GM10248 (cell line): Measurements from ENCODE around the gene MAIP1.

Experiments
- CTCF ChIA-PET: fragments of 300-600 bp; sonication (Branson Sonifier 250); formaldehyde crosslinking; extraction: SDS; loops from one replicate; lab custom pipeline; 2021; ENCODE audit warnings: antibody characterized with exemption; lab: Yijun Ruan, JAX
- POLR2A ChIA-PET: fragments of 350-650 bp; sonication (Branson Sonifier 250); formaldehyde crosslinking; extraction: SDS; loops from one replicate; lab custom pipeline; 2020; ENCODE audit warnings: antibody characterized with exemption; lab: Yijun Ruan, JAX
- DNase-seq: peaks from one replicate; pipeline ENCODE4 v3.0.0; 2012; ENCODE audit errors: extremely low spot score
- TF ChIP-seq, protein P1 (sequence below): IDR thresholded peaks from 2 replicates; pipeline ENCODE4 v1.5.1; 2012; ENCODE audit warnings: mild to moderate bottlenecking, low read depth; ENCODE audit errors: extremely low read depth, missing control alignments, control extremely low read depth

The MAIP1 gene

DNA sequence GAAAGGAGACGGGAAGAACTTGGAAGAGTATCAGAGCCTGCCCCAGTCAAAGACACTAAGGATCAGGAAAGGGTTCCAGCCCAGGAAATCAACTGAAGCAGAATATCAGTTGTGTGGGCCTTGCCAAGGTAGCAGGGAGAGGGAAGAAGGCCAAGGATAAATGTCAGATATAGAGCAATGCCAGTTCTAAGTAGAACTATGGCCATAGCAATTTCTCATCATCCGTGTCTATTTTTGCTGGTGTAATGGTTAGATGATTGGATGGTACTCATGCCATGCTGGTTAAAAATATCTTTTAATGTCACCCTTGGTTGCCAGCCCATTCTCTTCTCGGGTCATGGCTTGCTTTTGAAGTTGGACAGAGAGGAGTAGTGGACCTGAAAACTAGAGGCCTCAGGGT is 41.9 kb downstream of the MAIP1 start:
- POLR2A ChIA-PET = no interaction called here
- TF ChIP-seq, protein P1, sequence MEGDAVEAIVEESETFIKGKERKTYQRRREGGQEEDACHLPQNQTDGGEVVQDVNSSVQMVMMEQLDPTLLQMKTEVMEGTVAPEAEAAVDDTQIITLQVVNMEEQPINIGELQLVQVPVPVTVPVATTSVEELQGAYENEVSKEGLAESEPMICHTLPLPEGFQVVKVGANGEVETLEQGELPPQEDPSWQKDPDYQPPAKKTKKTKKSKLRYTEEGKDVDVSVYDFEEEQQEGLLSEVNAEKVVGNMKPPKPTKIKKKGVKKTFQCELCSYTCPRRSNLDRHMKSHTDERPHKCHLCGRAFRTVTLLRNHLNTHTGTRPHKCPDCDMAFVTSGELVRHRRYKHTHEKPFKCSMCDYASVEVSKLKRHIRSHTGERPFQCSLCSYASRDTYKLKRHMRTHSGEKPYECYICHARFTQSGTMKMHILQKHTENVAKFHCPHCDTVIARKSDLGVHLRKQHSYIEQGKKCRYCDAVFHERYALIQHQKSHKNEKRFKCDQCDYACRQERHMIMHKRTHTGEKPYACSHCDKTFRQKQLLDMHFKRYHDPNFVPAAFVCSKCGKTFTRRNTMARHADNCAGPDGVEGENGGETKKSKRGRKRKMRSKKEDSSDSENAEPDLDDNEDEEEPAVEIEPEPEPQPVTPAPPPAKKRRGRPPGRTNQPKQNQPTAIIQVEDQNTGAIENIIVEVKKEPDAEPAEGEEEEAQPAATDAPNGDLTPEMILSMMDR = no peak
- DNase-seq = no peak
- CTCF ChIA-PET = no interaction called here

DNA sequence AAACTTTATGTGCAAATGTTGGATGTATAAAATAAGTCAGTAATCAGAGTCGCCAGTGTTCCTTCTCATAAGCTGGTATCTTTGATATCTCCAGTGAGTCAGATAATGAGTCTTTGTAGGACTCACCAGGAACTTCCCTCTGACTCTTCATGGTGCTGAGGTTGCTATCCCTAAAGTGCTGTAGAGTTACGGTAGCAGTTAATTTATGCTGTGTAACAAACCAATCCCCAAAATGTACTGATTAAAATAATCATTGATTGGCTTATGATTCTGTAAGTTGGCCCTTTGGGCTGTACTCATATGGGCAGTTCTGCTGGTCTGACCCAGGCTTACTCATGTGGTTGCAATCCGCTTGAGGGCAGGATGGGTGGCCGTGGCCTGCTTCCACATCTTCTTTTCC is 43.8 kb downstream of the MAIP1 start:
- TF ChIP-seq, protein P1 = no peak
- ChIA-PET POLR2A (no interaction called here), CTCF (interaction anchor here (0.9 kb wide), 1 partner anchor 14 kb away, joined by 3 read pairs; no protein-coding TSS in a partner anchor)
- no peak for DNase-seq

DNA sequence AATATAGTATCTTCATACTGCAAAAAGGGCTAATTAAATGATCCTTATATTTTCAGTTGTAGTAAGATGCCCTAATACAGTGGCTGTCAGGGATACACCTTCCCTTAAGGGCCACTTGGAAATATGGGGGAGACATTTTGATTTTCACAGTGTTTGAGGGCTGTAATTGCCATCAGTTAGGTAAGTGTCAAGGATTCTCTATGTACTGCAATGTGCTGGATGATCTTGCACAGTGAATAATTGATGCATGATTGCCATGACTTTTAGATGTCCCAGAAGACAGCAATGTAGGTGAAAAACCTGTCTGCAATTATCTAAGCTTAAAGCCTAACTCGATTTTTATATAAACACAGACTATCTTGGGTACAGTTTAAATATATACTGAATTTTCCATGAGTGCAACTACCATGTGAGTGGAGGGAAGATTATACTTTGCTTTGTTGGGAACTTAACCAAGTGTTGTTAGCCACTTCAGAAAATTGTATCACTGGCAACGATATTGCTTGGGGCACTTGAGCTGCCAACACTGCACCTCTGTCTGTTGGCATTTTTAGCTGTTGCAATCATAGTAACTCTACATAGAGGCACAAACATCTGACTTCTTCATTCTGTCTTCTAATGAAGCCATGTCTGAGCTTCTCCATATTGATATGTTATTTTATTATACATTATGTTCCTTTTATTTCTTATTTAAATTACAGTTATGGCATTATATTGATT is 45.2 kb downstream of the MAIP1 start:
- POLR2A ChIA-PET = no interaction called here
- DNase-seq = no peak

DNA sequence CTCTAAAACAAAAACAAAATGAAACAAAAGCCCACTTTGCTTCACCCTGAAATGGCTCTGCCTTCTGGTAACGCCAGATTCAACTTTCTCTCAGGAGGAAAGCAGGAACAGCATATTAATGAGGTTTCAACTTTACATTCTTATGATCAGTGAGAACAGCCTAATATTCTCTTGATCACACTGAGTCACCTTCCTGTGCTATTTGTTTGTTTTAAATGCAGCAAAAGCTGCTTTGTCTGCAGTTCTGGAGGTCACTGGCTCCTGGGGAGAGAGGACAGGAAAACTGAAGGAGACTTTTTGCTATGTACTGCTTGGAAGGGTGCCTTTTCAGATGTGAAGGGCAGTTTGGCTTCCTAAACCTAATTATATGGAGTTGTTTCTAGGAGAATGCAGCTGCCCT is 48.1 kb downstream of the MAIP1 start:
- ChIA-PET POLR2A (no interaction called here), CTCF (interaction anchor here (1.6 kb wide), 1 partner anchor 10 kb away, joined by 3 read pairs; no protein-coding TSS in a partner anchor)

More for the DNA sequence above, 45.2 kb downstream of the MAIP1 start:
- TF ChIP-seq, protein P1 = no peak
- CTCF ChIA-PET = no interaction called here

DNA sequence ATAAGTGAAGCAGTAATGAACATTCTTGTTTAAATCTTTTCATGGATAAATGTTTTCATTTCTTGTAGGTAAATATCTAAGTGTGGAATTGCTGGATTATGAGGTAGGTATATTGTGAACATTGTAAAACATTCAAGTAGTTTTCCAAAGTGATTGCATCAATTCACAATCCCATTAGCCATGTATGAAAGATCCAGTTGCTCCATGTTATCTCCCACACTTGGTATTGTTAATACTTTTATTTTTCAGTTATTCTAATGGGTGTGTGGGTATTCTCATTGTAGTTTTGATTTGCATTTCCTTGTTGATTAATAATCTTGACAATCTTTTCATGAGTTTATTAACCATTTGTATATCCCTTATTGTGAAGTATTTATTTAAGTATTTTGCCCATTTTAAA is 50.3 kb downstream of the MAIP1 start:
- TF ChIP-seq, protein P1 = no peak
- ChIA-PET CTCF (no interaction called here), POLR2A (no interaction called here)
- no peak for DNase-seq

More for the DNA sequence above, 48.1 kb downstream of the MAIP1 start:
- TF ChIP-seq, protein P1 = no peak
- no peak for DNase-seq

DNA sequence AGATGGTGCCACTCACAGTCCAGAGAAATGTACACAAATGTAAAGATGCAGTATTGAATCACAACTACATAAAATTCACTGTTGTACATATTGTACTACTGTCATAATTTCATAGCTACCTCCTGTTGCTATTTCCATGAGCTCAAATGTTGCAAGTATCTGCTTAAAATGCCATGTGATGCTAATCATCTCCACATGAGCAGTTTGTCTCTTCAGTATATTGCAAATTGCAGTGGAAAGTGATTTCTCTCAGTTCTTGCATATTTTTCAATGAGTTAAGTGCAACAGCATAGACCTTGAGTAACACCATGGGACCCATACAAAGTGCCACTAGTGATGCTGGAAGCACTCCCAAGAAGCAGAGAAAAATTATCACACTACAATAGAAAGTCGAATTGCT is 51.9 kb downstream of the MAIP1 start:
- TF ChIP-seq, protein P1 = no peak
- no peak for DNase-seq
- CTCF ChIA-PET = no interaction called here
- POLR2A ChIA-PET = no interaction called here
